HEK293 (cell line): Measurements from ENCODE around the gene TYW1B.
A peak's percentile ranks its signal among the peaks of the same experiment; 100 is the strongest.
"Not testable (repeated sequence)": the region's sequence is repeated elsewhere in the genome, so short reads cannot be mapped to it uniquely, and the experiment has no call there.

Source experiments
- CTCF ChIA-PET: fragments of 350-600 bp; formaldehyde crosslinking; extraction: SDS; loops from one replicate; lab custom pipeline; 2021; ENCODE audit warnings: antibody characterized with exemption; lab: Yijun Ruan, JAX
- POLR2A ChIA-PET: fragments of 300-600 bp; formaldehyde crosslinking; extraction: SDS; loops from one replicate; lab custom pipeline; 2020; ENCODE audit warnings: antibody characterized with exemption, inconsistent platforms; lab: Yijun Ruan, JAX
- H3K27ac ChIP-seq: fragments of 200-500 bp; sonication (Bioruptor generic); 2 replicates; pipeline ENCODE4 v1.5.1; 2014; ENCODE audit warnings: low read depth, low read length, control low read depth, inconsistent platforms; ENCODE audit errors: extremely low read depth
- H3K36me3 ChIP-seq, 2 experiments: fragments of 200-500 bp in 1 of 2; sonication (Bioruptor generic) in 1 of 2; 1 replicate in 1 of 2; 2 replicates in 1 of 2; pipeline ENCODE4 v1.5.1; 2014 to 2017; ENCODE audit warnings: inconsistent platforms in 2 of 2, low read length in 2 of 2; ENCODE audit not compliant: control insufficient read depth in 2 of 2, insufficient read depth in 1 of 2
- H3K4me1 ChIP-seq: fragments of 200-500 bp; sonication (Bioruptor generic); 2 replicates; pipeline ENCODE4 v1.5.1; 2014; ENCODE audit warnings: mild to moderate bottlenecking, low read length, inconsistent platforms; ENCODE audit not compliant: control insufficient read depth, insufficient read depth
- H3K4me3 ChIP-seq: 2 replicates; pipeline ENCODE4 v1.5.1; 2011; ENCODE audit warnings: low read depth, mild to moderate bottlenecking, control low read depth, low read length, moderate library complexity
- H3K9me3 ChIP-seq: fragments of 200-500 bp; sonication (Bioruptor generic); 2 replicates; pipeline ENCODE4 v1.5.1; 2014; ENCODE audit warnings: low read depth, low read length, inconsistent platforms; ENCODE audit not compliant: control insufficient read depth, insufficient read depth
- PRDM1 ChIP-seq: fragments of 450-650 bp; formaldehyde crosslinking; IDR thresholded peaks from 2 replicates; pipeline ENCODE4; 2016; ENCODE audit warnings: missing biosample characterization, missing genetic modification characterization
- SCRT2 ChIP-seq: fragments of 450-650 bp; formaldehyde crosslinking; IDR thresholded peaks from 2 replicates; pipeline ENCODE4 v1.5.1; 2016; ENCODE audit warnings: missing biosample characterization, missing genetic modification characterization
- SP2 ChIP-seq: fragments of 450-650 bp; formaldehyde crosslinking; IDR thresholded peaks from 2 replicates; pipeline ENCODE4 v1.5.1; 2016; ENCODE audit warnings: missing biosample characterization, missing genetic modification characterization
- SP3 ChIP-seq: fragments of 450-650 bp; formaldehyde crosslinking; IDR thresholded peaks from 2 replicates; pipeline ENCODE4 v1.5.1; 2016; ENCODE audit warnings: missing biosample characterization, missing genetic modification characterization
- ZBTB17 ChIP-seq: fragments of 450-650 bp; formaldehyde crosslinking; IDR thresholded peaks from 2 replicates; pipeline ENCODE4 v1.5.1; 2016; ENCODE audit warnings: missing biosample characterization, missing genetic modification characterization
- ZBTB48 ChIP-seq: fragments of 450-650 bp; formaldehyde crosslinking; IDR thresholded peaks from 2 replicates; pipeline ENCODE4 v1.5.1; 2016; ENCODE audit warnings: missing biosample characterization, missing genetic modification characterization
- ZFP69B ChIP-seq: fragments of 450-650 bp; formaldehyde crosslinking; IDR thresholded peaks from 2 replicates; pipeline ENCODE4 v1.5.1; 2016; ENCODE audit warnings: missing biosample characterization, missing genetic modification characterization
- ZNF121 ChIP-seq: fragments of 450-650 bp; formaldehyde crosslinking; IDR thresholded peaks from 2 replicates; pipeline ENCODE4 v1.5.1; 2016; ENCODE audit warnings: missing biosample characterization, missing genetic modification characterization
- ZNF2 ChIP-seq: fragments of 450-650 bp; formaldehyde crosslinking; IDR thresholded peaks from 2 replicates; pipeline ENCODE4 v1.5.1; 2016; ENCODE audit warnings: missing biosample characterization, missing genetic modification characterization
- ZNF335 ChIP-seq: fragments of 450-650 bp; formaldehyde crosslinking; conservative IDR thresholded peaks from 2 replicates; pipeline ENCODE4 v1.5.1; 2016; ENCODE audit warnings: missing biosample characterization, missing genetic modification characterization
- ZNF366 ChIP-seq: fragments of 450-650 bp; formaldehyde crosslinking; conservative IDR thresholded peaks from 2 replicates; pipeline ENCODE4 v1.5.1; 2016; ENCODE audit warnings: missing biosample characterization, missing genetic modification characterization
- ZNF600 ChIP-seq: fragments of 450-650 bp; formaldehyde crosslinking; IDR thresholded peaks from 2 replicates; pipeline ENCODE4 v1.5.1; 2016; ENCODE audit warnings: missing biosample characterization, missing genetic modification characterization
- ZNF76 ChIP-seq: fragments of 450-650 bp; formaldehyde crosslinking; IDR thresholded peaks from 2 replicates; pipeline ENCODE4; 2016; ENCODE audit warnings: low read depth, missing biosample characterization, missing genetic modification characterization, borderline replicate concordance
- TF ChIP-seq, protein P1 (sequence below): fragments of 450-650 bp; formaldehyde crosslinking; IDR thresholded peaks from 2 replicates; pipeline ENCODE4 v1.5.1; 2016; ENCODE audit warnings: missing biosample characterization, missing genetic modification characterization
- TF ChIP-seq, protein P2 (sequence below): IDR thresholded peaks from 2 replicates; pipeline ENCODE4 v1.6.1; 2011; ENCODE audit warnings: mild to moderate bottlenecking, low read depth, low read length, borderline replicate concordance
- TF ChIP-seq, protein P3 (sequence below): fragments of 450-650 bp; formaldehyde crosslinking; IDR thresholded peaks from 2 replicates; pipeline ENCODE4 v1.5.1; 2016; ENCODE audit warnings: missing biosample characterization, missing genetic modification characterization
- TF ChIP-seq, protein P4 (sequence below): sonication (generic); formaldehyde crosslinking; IDR thresholded peaks from 2 replicates; pipeline ENCODE4 v1.8.1; 2022; ENCODE audit warnings: mild to moderate bottlenecking, moderate library complexity, missing genetic modification reagents

TYW1B gene, protein sequence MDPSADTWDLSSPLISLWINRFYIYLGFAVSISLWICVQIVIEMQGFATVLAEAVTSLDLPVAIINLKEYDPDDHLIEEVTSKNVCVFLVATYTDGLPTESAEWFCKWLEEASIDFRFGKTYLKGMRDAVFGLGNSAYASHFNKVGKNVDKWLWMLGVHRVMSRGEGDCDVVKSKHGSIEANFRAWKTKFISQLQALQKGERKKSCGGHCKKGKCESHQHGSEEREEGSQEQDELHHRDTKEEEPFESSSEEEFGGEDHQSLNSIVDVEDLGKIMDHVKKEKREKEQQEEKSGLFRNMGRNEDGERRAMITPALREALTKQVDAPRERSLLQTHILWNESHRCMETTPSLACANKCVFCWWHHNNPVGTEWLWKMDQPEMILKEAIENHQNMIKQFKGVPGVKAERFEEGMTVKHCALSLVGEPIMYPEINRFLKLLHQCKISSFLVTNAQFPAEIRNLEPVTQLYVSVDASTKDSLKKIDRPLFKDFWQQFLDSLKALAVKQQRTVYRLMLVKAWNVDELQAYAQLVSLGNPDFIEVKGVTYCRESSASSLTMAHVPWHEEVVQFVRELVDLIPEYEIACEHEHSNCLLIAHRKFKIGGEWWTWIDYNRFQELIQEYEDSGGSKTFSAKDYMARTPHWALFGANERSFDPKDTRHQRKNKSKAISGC

DNA sequence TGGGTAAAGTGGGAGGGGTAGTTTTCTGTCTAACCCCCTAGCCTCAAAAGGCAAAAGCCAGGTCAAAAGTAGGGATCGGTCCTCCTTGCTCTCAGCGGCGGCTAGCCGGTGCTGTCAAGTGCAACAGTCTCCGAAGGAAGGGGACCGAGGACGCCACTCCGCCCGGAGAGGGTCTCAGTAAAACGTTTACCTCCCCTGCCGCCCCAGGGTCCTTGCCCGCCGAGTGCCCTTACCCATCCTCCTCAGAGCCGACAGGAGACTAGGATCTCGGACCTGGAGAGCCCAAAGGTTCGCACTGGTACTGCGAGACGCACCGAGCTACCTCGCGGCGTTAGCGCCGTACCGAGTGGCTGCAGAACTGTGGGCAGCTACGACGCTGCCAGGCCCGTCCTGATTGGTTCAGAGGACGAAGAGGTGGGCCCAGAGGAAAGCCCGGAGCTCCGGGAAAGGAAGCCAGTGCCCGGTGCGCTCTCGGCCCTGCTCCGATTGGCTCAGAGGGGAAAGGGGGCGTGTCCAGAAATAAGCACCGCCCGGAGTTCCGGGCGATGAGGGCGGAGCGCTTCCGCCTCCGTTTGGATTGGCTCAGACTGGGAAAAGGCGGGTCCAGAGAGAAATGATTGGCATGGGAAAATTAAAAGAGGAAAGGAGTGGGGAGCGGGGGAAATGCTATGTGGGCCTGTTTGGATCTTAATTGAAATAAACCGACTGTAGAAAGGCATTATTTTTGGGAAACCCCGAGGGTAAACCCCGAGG lies at the start of gene TYW1B:
TSS of gene TYW1B (minus strand) at position 362 of the 753 bp plus-strand sequence. CDS start at position 237, 125 bp downstream.
- Histone ChIP-seq H3K4me3 (peak within 1 kb of the TSS; percentile 62), H3K27ac (peak within 1 kb of the TSS; percentile 64; the same call in 1 of the 2 replicates), H3K36me3 (peaks cover 15 to 17% of the 10 kb centered on the region in 2 experiments)
- TF ChIP-seq SCRT2 (tag by site-specific recombination) (peak; percentile 60), ZFP69B (tag by site-specific recombination) (peak; percentile 96), ZNF76 (0 out of 2 replicates have a peak, but pooled peaks have one; percentile 11), ZBTB17 (tag by site-specific recombination) (peak; percentile 58; the same call in 1 of the 2 replicates), SP3 (peak; percentile 86), SP2 (peak; percentile 99), ZNF600 (tag by site-specific recombination) (peak; percentile 38; the same call in 1 of the 2 replicates), ZNF121 (peak; percentile 95), ZNF335 (tag by site-specific recombination) (peak; percentile 47; the same call in 1 of the 2 replicates), PRDM1 (tag by site-specific recombination) (peak; percentile 53), ZNF366 (peak; percentile 33; the same call in 1 of the 2 replicates), ZNF2 (tag by site-specific recombination) (peak; percentile 72; the same call in 1 of the 2 replicates), ZBTB48 (tag by site-specific recombination) (peak; percentile 23; the same call in 1 of the 2 replicates)
- TF ChIP-seq, protein P1, sequence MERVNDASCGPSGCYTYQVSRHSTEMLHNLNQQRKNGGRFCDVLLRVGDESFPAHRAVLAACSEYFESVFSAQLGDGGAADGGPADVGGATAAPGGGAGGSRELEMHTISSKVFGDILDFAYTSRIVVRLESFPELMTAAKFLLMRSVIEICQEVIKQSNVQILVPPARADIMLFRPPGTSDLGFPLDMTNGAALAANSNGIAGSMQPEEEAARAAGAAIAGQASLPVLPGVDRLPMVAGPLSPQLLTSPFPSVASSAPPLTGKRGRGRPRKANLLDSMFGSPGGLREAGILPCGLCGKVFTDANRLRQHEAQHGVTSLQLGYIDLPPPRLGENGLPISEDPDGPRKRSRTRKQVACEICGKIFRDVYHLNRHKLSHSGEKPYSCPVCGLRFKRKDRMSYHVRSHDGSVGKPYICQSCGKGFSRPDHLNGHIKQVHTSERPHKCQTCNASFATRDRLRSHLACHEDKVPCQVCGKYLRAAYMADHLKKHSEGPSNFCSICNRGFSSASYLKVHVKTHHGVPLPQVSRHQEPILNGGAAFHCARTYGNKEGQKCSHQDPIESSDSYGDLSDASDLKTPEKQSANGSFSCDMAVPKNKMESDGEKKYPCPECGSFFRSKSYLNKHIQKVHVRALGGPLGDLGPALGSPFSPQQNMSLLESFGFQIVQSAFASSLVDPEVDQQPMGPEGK (tag by site-specific recombination) = peak; percentile 72
- TF ChIP-seq, protein P2, sequence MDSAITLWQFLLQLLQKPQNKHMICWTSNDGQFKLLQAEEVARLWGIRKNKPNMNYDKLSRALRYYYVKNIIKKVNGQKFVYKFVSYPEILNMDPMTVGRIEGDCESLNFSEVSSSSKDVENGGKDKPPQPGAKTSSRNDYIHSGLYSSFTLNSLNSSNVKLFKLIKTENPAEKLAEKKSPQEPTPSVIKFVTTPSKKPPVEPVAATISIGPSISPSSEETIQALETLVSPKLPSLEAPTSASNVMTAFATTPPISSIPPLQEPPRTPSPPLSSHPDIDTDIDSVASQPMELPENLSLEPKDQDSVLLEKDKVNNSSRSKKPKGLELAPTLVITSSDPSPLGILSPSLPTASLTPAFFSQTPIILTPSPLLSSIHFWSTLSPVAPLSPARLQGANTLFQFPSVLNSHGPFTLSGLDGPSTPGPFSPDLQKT = peak; percentile 80
- TF ChIP-seq, protein P3, sequence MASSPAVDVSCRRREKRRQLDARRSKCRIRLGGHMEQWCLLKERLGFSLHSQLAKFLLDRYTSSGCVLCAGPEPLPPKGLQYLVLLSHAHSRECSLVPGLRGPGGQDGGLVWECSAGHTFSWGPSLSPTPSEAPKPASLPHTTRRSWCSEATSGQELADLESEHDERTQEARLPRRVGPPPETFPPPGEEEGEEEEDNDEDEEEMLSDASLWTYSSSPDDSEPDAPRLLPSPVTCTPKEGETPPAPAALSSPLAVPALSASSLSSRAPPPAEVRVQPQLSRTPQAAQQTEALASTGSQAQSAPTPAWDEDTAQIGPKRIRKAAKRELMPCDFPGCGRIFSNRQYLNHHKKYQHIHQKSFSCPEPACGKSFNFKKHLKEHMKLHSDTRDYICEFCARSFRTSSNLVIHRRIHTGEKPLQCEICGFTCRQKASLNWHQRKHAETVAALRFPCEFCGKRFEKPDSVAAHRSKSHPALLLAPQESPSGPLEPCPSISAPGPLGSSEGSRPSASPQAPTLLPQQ (tag by site-specific recombination) = peak; percentile 98
- TF ChIP-seq, protein P4, sequence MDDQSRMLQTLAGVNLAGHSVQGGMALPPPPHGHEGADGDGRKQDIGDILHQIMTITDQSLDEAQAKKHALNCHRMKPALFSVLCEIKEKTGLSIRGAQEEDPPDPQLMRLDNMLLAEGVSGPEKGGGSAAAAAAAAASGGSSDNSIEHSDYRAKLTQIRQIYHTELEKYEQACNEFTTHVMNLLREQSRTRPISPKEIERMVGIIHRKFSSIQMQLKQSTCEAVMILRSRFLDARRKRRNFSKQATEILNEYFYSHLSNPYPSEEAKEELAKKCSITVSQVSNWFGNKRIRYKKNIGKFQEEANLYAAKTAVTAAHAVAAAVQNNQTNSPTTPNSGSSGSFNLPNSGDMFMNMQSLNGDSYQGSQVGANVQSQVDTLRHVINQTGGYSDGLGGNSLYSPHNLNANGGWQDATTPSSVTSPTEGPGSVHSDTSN (CRISPR knock-in tag) = 0 out of 2 replicates have a peak, but pooled peaks have one; percentile 60
- H3K4me1 ChIP-seq, POLR2A ChIA-PET, H3K9me3 ChIP-seq: not testable (repeated sequence)
- CTCF ChIA-PET = interaction anchor here (1.7 kb wide), 1 partner anchor 87 kb away, joined by 10 read pairs; no protein-coding TSS in a partner anchor

DNA sequence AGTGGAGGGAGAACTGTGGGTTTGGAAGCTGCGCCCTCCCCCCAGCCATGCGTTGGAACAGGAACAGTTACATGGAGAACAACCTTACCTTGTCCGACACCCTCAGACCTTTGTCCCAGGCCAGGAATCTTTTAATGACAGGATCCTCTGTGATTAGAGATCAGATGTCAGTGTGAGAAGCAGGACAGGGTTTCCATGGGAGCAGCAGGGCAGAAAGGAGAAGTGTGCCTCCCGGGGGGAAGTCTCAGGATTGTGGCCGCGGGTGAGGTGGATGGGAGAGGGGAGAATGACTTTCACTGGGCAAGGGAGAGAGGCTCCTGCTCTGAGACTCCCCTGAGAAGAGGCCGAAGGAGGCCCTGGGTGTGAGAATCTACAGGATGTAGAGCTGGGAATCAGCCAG lies 39.6 kb upstream of the TYW1B start:
- CTCF ChIA-PET, H3K9me3 ChIP-seq, H3K4me1 ChIP-seq, POLR2A ChIA-PET, H3K27ac ChIP-seq, H3K36me3 ChIP-seq, H3K4me3 ChIP-seq: not testable (repeated sequence)

DNA sequence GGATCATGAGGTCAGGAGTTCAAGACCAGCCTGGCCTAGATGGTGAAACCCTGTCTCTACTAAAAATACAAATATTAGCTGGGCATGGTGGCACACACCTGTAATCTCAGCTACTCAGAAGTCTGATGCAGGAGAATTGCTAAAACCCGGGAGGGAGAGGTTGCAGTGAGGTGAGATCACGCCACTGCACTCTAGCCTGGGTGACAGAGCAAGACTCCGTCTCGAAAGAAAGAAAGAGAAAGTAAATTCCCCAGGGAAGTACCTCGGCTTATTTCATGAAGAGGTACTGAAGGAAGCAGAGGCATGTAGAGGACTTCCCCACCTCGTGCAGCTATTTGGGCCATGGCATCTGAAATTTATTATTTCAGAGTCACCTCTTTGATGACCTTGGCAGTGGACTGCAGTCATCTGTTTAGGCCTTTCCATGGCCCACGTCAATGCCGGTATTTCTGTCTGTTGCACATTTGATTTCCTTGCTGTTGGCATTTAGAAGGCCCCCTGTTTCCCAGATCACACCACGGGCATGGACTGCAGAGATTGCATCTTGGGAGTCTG lies 30.9 kb upstream of the TYW1B start:
- H3K4me3 ChIP-seq, H3K9me3 ChIP-seq, CTCF ChIA-PET, H3K4me1 ChIP-seq, H3K27ac ChIP-seq, POLR2A ChIA-PET, H3K36me3 ChIP-seq: not testable (repeated sequence)

DNA sequence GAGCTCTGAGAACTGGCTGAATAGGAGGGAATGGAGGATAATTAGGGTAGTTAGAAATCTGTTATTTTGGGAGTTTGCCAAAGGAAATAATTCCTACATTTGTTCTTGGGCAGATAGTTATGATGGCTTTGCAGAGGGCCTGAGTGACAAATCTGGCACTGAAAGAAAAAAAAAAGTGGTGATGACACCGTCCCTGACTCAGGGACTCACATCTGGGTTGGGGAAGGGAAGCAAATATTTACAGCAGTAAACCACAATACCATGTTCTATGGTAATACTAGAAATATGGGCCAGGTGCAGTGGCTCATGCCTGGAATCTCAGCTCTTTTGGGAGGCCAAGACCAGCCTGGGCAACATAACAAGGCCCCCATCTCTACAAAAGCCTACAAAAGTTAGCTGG lies 29.9 kb upstream of the TYW1B start:
- H3K27ac ChIP-seq, POLR2A ChIA-PET: not testable (repeated sequence)
- CTCF ChIA-PET = interaction anchor here (0.7 kb wide), 1 partner anchor 52 kb away, joined by 3 read pairs; no protein-coding TSS in a partner anchor

More for the DNA sequence above, 29.9 kb upstream of the TYW1B start:
- not testable (repeated sequence) for H3K9me3 ChIP-seq, H3K4me1 ChIP-seq, H3K4me3 ChIP-seq, H3K36me3 ChIP-seq
